GM10847 (cell line): ENCODE data around the gene GRK7.

ENCODE experiments used
- POLR2A ChIP-seq: IDR thresholded peaks from 2 replicates; pipeline ENCODE4 v1.6.1; 2011; ENCODE audit not compliant: insufficient read length; ENCODE audit errors: extremely low read depth

The GRK7 gene

DNA sequence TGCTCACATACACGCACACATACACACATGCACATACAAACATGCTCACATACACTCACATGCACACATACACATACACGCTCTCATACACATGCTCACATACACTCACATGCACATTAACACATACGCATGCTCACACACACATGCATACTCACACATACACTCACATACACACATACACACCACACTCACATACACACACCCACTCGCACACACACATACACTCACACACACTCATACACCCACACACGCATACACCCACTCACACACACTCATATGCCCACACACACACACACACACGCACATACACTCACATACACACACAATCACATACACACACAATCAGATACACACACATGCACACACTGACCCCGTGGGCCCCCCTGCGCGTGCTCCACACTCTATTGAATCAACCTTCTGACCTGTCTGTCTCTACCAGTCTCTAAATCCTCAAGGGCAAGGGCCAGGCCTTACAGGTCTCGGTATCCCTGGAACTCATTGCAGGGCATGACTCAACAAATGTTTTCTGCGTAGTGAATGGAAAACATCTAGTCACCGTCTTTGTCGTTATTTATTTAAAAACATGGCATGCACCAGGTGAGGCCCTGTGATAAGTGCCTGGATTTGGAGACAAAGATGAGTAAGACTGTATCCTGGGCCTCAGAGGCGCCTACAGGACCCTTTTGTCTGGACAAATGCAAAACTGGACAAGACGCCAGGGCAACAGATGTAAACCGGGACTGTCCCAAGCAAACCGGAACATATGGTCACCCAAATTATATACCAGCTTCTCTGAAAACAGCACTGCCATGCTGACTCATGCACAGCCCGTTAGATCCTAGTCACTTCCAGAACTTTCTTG lies 41.8 kb downstream of the GRK7 start:
- TF ChIP-seq POLR2A: no peak

DNA sequence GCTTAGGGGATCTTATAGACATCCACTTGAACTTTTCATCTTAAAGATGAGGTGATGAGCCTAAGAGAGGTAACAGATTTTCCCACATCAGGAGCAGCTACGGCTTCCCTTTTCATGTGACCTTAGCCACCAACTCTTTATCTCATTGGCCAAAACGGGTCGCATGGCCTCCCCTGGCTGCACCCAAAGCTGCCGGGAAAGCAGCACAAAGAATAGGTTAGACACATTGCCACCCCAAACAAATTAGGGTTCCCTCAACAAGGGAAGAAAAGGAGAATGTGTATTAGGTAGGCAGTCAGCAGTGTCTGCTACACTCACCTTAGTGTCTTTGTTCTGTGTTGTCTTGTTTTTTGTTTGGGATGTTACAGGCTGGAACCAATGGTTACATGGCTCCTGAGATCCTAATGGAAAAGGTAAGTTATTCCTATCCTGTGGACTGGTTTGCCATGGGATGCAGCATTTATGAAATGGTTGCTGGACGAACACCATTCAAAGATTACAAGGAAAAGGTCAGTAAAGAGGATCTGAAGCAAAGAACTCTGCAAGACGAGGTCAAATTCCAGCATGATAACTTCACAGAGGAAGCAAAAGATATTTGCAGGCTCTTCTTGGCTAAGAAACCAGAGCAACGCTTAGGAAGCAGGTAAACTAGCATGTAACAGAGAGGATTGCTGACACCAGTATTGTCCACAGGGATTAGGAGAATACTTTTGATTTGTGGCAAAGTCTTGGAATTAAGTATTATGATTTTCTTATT lies 44.2 kb downstream of the GRK7 start:
- TF ChIP-seq POLR2A: no peak

DNA sequence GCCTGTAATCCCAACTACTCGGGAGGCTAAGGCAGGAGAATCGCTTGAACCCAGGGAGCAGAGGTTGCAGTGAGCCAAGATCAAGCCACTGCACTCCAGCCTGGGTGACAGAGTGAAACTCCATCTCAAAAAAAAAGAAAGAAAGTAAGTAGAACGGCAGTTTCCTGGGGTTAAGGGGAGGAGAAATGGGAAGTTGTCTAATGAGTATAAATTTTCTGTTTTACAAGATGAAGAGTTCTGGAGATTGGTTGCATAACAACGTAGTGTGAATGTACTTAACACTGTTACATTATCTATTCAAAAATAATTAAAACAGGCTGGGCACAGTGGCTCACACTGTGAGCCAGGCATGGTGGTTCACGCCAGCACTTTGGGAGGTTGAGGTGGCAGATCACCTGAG lies 45.4 kb downstream of the GRK7 start:
- no peak for TF ChIP-seq POLR2A

GRCh38 chr3:141810161-141810560 lies 47.0 kb downstream of the GRK7 start:
- no peak for TF ChIP-seq POLR2A

DNA sequence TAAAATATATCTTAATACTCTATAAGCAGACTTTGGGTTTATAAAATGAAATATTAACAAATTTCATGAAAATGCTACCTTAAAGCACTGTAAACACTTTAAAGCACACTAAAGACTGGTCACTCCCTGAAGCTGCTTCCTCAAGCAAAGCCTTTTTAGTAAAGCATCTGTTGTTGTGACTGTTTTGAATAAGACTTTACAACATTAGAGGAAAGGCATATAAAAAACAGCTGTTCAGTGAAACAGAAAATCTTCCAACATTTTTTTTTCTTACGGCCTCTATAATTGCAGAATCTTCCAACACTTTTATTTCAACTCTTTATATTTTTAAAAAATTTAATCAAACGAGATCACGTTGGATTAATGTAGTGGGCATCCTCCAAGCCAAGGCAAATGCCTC lies 48.1 kb downstream of the GRK7 start:
- TF ChIP-seq POLR2A: no peak

DNA sequence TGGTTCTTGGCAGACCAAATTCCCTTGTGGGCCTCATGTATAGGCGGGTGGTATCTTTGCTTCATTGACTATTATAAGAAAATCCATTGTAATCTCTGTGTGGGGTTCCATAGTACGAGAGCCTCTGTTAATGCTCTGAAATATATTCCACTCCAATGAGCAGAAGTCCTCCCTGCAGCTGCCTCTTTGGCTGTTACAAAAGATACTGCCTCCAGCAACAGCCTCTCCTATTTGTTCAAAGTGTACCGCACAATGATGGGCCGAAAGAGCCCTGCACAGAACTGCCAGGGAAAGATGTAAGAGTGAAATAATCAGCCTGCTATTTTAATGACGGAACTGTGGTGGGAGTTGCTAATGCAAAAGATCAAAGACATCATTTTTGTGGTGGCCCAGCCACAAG lies 48.9 kb downstream of the GRK7 start:
- no peak for TF ChIP-seq POLR2A

DNA sequence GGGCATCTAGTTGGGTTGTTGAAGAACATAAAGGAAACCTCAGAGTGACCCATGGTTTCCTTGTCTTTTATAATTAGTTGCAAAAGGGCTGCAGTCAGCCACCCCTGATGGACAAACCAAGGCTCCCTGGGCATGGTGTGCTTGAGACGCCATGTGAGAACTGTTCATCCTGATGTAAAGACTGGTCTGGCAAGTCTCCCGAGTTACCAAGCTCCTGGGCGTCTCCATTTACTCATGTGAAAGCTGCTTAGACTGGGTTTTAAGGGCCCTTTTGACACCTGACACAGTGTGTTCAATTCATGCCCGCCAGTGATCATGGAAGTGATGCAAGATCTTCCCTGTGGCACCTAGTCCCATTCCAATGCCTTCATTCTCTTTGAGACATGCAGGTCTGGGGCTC lies 49.4 kb downstream of the GRK7 start:
- TF ChIP-seq POLR2A: no peak
